Esophagus squamous epithelium (tissue), 4 donors: ENCODE results near the gene CLDN6.

Experiments used
- POLR2A ChIP-seq, 4 donors: fragments of 450-650 bp; IDR thresholded peaks; one replicate each; pipeline ENCODE4 v1.6.1; 2017; ENCODE audit warnings: antibody characterized with exemption in 4 of 4, mild to moderate bottlenecking in 4 of 4, moderate library complexity in 3 of 4
- TF ChIP-seq, protein P1 (sequence below), 6 experiments: fragments of 450-650 bp in 4 of 6; fragments of 200-600 bp in 2 of 6; sonication (generic) in 2 of 6; IDR thresholded peaks; one replicate each; pipeline ENCODE4 v1.5.1; 2016 to 2019; ENCODE audit warnings: antibody characterized with exemption in 6 of 6, mild to moderate bottlenecking in 4 of 6, moderate library complexity in 4 of 6

DNA sequence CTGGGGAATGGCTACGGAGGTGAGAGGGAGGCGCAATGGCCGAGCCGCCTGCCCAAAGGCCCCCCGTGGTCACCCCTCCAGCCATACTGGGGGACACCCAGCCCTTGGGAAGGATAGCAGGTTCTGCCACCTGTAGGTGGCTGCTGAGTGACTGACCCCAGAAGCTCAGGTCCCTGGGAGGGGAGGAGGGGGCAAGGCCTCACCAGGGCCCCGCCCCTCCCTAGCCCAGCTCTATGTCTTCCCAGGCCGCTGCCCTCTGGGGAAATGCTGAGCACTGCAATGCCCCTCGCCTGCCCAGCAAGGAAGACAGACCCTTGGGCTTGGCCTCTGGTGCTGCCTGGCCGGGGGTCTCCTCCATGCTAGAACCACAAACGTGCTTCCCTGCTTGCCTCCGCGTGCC, 16.7 kb downstream of the CLDN6 start:
- TF ChIP-seq, protein P1, sequence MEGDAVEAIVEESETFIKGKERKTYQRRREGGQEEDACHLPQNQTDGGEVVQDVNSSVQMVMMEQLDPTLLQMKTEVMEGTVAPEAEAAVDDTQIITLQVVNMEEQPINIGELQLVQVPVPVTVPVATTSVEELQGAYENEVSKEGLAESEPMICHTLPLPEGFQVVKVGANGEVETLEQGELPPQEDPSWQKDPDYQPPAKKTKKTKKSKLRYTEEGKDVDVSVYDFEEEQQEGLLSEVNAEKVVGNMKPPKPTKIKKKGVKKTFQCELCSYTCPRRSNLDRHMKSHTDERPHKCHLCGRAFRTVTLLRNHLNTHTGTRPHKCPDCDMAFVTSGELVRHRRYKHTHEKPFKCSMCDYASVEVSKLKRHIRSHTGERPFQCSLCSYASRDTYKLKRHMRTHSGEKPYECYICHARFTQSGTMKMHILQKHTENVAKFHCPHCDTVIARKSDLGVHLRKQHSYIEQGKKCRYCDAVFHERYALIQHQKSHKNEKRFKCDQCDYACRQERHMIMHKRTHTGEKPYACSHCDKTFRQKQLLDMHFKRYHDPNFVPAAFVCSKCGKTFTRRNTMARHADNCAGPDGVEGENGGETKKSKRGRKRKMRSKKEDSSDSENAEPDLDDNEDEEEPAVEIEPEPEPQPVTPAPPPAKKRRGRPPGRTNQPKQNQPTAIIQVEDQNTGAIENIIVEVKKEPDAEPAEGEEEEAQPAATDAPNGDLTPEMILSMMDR (IDR thresholded peaks at IDR 0.05), result no peak
- no peak for TF ChIP-seq POLR2A (IDR thresholded peaks at IDR 0.05)
